Panc1 (cell line): Measurements from ENCODE around the gene SLC9A6.

ENCODE experiments used
- POLR2AphosphoS5 ChIP-seq: IDR thresholded peaks from 2 replicates; pipeline ENCODE4 v1.6.1; 2012; ENCODE audit warnings: mild to moderate bottlenecking, low read depth, low read length, moderate library complexity
- TF ChIP-seq, protein P1 (sequence below): fragments of 450-650 bp; IDR thresholded peaks from 2 replicates; pipeline ENCODE4 v1.5.1; 2017; ENCODE audit warnings: mild to moderate bottlenecking

DNA sequence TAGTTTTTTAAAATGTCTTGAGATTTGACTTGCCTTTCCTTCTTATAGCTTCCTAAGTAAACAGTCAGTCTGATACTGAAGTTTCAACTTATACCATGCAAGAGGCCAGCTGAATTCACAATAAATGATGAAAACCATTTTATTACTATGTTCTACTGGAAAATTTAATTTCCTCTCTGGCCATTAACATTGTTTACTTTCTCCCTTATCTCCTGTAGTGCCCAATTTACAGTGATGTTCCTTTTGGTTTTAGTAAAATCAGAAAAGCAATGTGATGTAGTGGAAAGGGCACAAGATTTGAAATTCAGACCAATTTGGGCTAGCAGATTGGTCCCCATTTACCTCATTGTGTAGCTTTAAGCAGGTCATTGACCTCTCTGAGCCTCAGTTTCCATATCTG is 54.2 kb downstream of the SLC9A6 start:
- TF ChIP-seq, protein P1, sequence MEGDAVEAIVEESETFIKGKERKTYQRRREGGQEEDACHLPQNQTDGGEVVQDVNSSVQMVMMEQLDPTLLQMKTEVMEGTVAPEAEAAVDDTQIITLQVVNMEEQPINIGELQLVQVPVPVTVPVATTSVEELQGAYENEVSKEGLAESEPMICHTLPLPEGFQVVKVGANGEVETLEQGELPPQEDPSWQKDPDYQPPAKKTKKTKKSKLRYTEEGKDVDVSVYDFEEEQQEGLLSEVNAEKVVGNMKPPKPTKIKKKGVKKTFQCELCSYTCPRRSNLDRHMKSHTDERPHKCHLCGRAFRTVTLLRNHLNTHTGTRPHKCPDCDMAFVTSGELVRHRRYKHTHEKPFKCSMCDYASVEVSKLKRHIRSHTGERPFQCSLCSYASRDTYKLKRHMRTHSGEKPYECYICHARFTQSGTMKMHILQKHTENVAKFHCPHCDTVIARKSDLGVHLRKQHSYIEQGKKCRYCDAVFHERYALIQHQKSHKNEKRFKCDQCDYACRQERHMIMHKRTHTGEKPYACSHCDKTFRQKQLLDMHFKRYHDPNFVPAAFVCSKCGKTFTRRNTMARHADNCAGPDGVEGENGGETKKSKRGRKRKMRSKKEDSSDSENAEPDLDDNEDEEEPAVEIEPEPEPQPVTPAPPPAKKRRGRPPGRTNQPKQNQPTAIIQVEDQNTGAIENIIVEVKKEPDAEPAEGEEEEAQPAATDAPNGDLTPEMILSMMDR, result no peak
- no peak for TF ChIP-seq POLR2AphosphoS5
